GM12892 (cell line): ENCODE results near the gene R3HDM4.
"Not testable (repeated sequence)": the region's sequence is repeated elsewhere in the genome, so short reads cannot be mapped to it uniquely, and the experiment has no call there.

Experiments used
- DNase-seq: peaks from one replicate; pipeline ENCODE4 v3.0.0; 2011; ENCODE audit not compliant: insufficient read length
- FAIRE-seq: peaks from 2 replicates; lab custom pipeline; 2011; peaks lifted over from hg19 to GRCh38; lab: Jason Lieb, UNC
- POLR2A ChIP-seq: IDR thresholded peaks from 2 replicates; pipeline ENCODE4 v1.6.1; 2011; ENCODE audit warnings: low read depth, low read length, control low read depth
- POLR2AphosphoS5 ChIP-seq: IDR thresholded peaks from 2 replicates; pipeline ENCODE4 v1.6.1; 2011; ENCODE audit warnings: low read depth, low read length, control low read depth
- TAF1 ChIP-seq: IDR thresholded peaks from 2 replicates; pipeline ENCODE4 v1.6.1; 2011; ENCODE audit warnings: low read depth, mild to moderate bottlenecking, control low read depth, low read length, borderline replicate concordance

Gene R3HDM4

DNA sequence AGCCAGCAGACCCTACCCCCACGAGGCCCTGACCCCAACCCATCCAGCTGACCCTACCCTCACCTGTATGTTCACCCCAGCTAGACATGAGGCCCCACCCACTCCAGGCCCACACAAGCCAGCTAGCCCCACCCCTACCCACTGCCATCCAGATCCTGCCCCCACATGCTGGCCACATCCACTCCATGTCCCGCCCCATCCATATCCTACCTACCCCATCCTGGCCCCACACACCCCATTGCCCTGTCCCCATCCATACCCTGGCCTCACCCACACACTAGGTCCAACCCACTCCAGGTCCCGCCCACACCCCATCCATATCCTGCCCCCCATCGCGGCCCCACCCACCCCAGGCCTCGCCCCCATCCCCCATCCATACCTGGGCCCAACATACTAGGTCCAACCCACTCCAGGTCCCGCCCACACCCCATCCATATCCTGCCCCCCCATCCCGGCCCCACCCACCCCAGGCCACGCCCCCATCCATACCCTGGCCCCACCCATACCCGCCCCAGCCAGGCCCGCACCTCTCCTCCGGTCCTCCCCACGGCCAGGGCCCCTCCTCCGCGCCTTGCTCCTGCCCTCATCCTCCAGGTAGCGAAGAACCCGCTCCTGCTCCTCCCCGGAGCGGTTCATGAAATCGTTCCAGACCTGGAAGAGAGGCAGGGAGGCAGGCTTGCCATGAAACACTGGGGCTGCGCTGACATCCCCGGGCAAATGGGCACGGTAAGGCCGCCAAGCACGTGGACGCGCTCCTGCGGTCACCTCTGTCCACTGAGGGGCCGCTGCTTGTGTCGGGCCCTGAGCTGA, 12.5 kb downstream of the R3HDM4 start:
- FAIRE-seq (no peak), DNase-seq (no peak)
- TF ChIP-seq POLR2A: no peak
- TF ChIP-seq TAF1: no peak
- TF ChIP-seq POLR2AphosphoS5: no peak

DNA sequence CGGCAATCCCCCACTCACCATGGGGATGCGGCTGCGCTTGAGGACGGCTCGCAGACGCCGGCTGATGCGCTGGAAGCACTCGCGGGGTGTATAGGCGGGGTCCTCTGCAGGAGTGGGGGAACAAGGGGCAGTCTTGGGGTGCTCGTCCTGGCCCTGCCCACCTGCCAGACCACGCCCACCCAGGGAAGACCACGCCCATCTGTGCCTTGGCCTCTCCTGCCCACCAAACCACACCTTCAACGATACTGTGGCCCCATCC, 13.0 kb downstream of the R3HDM4 start:
- TF ChIP-seq POLR2AphosphoS5 (no peak), TAF1 (no peak), POLR2A (no peak)
- FAIRE-seq (no peak), DNase-seq (no peak)

DNA sequence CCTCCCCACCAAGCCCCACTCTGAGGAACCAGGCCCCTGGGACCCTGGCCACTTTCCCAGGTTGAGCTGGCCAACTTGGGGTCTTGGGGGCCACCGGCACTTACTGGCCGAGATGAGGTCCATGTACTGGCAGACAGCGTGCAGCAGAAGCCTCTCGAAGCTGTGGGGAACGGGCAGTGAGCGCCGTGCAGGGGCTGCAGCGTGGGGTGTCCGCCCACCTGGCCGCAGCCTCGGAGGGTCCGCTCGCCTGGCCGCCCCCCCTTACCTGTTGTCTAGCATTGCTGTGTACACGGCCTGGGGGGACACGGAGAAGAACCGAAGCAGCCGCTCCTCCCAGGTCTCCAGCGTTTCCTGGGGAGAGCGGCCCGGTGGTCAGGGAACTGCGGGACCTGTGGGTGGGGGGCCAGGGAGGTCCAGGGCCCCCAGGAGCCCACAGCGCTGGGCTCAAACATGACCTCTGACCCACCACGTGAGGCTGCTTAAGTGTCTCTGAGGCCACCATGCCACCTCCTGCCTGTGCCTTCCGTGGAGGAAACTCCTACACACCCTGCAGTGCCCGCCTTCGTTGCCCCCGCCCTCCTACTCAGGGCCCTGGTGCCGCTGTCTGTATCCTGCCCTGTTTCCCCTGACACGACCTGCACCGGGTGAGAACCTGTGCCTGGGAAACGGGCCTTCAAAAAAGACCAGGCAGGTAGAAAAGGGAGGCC, 13.5 kb downstream of the R3HDM4 start:
- no peak for FAIRE-seq
- no peak for DNase-seq
- TF ChIP-seq POLR2AphosphoS5 (no peak), POLR2A (no peak), TAF1 (no peak)

DNA sequence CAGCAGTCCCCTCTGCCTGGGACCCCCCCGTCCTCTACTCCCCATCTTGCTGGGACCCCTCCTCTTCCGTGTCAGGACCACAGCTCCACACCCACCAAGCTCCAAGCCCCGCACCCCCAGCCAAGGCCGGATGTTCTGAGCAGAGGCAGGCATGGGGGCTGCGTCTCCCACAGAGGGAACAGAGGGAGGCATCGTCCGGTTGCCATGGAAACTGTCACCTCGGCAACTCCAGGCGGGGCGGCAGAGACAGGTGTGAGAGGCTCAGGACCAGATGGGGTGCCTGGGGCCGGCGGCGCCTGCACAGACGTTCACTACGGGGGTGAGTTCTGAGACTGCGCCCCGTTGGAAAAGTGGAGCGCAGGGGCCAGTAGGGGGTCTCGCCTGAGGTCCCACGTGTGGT, 14.4 kb downstream of the R3HDM4 start:
- TF ChIP-seq POLR2A (no peak), POLR2AphosphoS5 (no peak), TAF1 (no peak)
- peak; percentile 72 for DNase-seq
- FAIRE-seq: no peak

DNA sequence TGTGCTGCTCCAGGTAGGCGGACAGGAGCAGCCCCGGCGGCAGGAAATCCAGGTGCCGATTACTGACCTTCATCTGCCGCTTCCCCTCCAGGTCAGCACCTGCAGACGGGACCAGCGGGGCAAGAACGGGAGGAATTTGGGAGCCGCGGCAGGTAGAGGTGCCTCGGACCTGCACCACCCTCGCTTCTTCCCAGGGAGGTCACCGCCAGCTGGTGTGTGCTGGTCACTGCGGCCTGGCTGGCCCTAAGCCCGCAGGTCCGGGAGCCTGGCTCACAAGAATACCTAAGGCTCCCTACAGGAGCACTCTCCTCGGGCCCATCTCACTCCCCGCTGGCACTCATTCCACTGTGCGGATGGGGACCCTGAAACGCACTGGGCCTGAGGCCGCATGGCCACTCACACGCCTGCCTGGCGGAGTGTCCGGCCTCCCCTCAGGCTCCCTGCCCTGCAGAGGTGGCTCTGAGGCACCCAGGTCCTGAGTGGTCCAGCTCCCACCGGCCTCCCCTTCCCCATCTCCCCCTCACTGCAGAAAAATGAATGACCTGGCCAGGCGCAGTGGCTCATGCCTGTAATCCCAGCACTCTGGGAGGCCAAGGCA, 15.5 kb downstream of the R3HDM4 start:
- FAIRE-seq (no peak), DNase-seq (no peak)
- TF ChIP-seq POLR2A: no peak
- no peak for TF ChIP-seq POLR2AphosphoS5

DNA sequence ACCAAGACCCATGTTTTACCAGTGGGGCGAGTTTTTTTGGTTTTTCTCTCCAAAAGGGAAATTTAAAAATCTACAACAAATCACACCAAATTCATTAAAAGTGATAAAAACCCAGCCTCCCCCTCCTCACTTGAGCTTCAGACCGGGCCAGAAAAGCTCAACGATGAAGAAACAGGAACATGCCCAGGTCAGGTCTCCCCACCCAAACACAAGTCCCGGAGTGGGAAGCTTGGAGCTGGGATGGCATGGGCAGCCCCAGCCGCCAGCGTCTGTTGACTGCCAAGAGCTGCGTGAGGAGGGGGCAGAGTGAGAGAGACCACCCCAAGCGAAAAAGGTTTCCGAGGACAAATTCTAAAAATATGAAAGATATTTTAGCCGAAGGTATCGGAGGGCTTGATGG, 16.0 kb downstream of the R3HDM4 start:
- FAIRE-seq (no peak), DNase-seq (no peak)
- TF ChIP-seq POLR2A (no peak), TAF1 (no peak), POLR2AphosphoS5 (no peak)

DNA sequence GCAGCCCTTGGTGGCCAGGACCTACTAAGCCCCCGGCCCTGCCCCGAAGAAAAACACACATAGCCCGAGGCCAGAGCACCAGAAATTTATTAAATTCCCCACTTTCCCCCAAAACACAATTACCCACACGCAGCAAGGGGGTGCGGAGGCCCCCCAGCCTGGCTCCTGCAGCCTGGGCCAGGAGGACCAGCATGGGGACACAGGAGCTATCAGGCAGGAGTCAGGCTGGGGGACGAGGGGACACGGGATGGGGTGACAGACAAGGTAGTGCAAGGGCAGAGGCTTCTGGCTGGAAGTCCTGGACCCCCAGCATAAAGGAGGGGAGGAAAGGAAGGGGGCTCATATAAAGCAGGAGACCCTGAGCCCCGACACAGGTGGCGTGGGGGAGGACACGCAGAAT, 16.6 kb downstream of the R3HDM4 start:
- DNase-seq: no peak
- no peak for FAIRE-seq
- TF ChIP-seq POLR2AphosphoS5 (no peak), TAF1 (no peak), POLR2A (no peak)

DNA sequence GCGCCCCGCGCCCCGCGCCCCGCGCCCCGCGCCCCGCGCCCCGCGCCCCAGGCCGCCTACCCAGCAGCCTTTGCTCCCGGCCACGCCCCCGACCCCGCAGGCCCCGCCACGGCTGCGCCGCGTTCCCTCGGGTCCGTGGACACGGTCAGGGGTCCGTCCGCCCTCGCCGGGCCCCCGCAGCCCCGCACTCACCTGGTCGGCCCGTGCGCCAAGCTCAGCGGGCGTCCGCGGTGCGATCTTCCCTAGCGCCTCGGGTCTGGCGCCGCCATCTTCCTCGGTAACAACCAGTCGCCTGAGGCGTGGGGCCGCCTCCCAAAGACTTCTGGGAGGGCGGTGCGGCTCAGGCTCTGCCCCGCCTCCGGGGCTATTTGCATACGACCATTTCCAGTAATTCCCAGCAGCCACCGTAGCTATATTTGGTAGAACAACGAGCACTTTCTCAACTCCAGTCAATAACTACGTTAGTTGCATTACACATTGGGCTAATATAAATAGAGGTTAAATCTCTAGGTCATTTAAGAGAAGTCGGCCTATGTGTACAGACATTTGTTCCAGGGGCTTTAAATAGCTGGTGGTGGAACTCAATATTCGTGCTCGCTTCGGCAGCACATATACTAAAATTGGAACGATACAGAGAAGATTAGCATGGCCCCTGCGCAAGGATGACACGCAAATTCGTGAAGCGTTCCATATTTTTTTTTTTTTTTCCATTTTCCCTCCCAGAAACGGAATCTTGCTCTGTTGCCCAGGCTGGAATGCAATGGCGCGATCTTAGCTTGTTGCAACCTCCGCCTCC, 19.9 kb downstream of the R3HDM4 start, which contains the start of the genes MED16 and RNU6-9:
TSS of gene MED16 (minus strand) at position 294 of the 796 bp plus-strand sequence. CDS start 2,056 bp downstream, outside the sequence.
TSS of gene RNU6-9 (plus strand) at position 591 of the 796 bp plus-strand sequence.
- DNase-seq (peak; percentile 99), FAIRE-seq (peak; percentile 99)
- TF ChIP-seq POLR2AphosphoS5: 0 out of 2 replicates have a peak, but pooled peaks have one; percentile 50
- peak; percentile 41; the same call in 1 of the 2 replicates for TF ChIP-seq POLR2A
- no peak for TF ChIP-seq TAF1

DNA sequence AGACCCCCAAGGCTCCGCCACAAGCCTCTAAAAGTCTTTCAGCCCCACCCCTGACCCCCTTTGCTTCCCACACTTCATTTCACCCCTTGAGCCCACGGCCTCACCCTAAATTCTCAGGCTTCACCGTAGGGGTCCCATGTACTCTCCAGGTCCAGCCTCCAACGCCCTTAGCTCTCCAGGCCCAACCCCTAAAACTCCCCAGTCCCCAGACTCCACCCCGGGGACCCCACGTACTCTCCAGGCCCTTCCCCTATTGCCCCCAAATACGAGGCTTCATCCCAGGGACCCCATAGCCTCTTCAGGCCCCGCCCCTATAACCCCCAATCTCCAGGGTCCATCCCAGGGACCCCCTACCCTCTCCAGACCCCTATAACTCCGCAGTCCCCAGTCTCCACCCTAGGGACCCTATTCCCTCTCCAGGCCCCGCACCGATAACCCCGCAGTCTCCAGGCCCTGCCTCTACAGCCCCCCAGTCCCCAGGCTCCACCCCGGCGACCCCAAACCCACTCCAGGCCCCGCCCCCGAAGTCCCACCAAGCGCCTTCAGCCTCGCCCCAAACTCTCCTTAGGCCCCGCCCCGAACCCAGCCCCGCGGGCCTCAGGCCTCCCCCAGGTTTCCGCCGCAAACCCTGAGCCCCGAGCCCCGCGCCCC, 20.7 kb downstream of the R3HDM4 start:
- no peak for DNase-seq
- TF ChIP-seq POLR2A: no peak
- TF ChIP-seq POLR2AphosphoS5: no peak
- no peak for FAIRE-seq

DNA sequence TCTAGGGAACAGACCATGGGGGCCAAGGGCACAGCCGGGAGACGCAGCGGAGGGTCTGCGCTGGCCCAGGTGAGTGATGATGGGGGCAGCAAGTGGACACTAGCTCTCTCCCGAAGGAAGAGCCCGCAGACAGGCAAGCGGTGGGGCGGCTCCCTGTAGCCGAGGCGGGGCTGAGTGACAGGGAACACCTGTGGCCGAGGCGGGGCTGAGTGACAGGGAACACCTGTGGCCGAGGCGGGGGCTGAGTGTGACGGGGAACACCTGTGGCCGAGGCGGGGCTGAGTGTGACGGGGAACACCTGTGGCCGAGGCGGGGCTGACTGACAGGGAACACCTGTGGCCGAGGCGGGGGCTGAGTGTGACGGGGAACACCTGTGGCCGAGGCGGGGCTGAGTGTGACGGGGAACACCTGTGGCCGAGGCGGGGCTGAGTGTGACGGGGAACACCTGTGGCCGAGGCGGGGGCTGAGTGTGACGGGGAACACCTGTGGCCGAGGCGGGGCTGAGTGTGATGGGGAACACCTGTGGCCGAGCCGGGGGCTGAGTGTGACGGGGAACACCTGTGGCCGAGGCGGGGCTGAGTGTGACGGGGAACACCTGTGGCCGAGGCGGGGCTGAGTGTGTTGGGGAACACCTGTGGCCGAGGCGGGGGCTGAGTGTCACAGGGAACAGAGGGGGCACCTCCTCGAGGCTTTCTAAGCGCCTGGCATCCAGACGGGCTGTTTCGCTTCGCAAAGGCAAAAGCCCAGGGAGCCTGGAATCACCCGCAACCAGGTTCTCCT, 21.4 kb downstream of the R3HDM4 start:
- DNase-seq, FAIRE-seq: not testable (repeated sequence)

DNA sequence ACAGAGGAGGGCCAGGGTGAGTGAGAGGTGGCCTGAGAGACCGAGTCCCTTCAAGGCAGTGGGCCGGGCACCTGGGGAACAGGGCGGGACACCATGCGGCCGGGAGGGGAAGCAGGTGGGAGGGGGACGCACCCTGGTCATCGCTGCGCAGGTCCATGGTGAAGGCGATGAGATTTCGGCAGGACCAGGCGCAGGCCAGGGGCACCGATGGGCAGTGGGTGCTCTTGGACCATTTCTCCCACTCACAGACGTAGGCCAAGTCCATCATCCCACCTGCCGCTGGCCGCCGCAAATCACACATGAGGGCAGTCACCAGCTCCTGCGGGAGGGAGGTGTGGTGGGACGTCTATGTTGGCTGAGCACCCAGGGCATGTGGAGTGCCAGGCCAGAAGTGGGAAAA, 22.2 kb downstream of the R3HDM4 start:
- DNase-seq: no peak
- no peak for FAIRE-seq
- no peak for TF ChIP-seq TAF1
- no peak for TF ChIP-seq POLR2A
- no peak for TF ChIP-seq POLR2AphosphoS5
